SH-SY5Y (cell line): ENCODE results near the gene SLC22A5.

ENCODE experiments used
- GATA2 ChIP-seq: IDR thresholded peaks from 2 replicates; pipeline ENCODE4 v1.6.1; 2011; ENCODE audit warnings: mild to moderate bottlenecking, low read depth, low read length
- GATA3 ChIP-seq: IDR thresholded peaks from 2 replicates; pipeline ENCODE4 v1.6.1; 2011; ENCODE audit warnings: low read depth, mild to moderate bottlenecking, low read length, moderate library complexity

The SLC22A5 gene

DNA sequence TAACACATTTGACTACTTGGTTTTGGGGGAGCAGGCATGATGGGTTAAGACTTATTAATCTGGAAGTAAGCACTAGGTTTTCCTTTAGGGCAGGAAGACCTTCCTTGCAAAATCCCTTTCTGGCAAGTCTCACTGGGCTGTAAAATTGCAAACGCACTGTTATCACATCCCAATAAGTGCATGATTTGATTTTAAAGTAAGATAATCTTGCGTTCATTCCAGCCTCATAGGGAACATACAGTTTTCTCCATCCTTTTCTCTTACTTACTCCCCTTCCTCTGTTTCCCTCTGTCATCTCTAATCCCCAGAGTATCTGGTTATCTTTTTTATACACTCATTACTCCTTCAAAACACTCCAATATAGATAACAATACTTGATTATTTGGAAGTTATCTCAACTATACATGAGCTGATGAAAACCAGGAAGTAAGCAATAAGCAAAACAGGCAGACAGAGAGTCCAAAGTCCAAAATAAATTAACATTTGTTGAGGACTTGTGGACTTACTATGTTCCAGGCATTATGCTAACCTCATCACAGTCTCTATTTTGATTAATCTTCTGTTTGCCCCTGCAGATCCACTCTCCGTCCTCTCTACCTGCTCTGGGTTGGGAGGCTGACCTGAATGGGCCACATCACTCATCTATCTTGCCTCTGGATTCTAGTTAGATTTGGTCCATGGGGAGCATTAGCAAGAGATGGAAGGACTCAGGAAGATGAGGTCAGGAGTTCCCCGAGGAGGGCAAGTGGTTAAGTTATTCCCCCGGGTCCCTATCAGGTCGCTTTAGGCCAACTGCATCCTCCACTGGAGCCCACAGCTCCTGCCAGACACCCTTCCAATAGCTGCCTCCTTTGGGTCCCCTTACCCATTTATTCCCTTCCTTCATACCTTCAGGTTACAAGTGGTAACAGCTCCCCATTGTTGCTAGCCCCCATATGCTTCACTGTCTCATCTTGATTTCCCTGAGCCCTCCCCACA is 60.2 kb downstream of the SLC22A5 start:
- TF ChIP-seq GATA3 (no peak), GATA2 (no peak; the same call in 1 of the 2 replicates)

DNA sequence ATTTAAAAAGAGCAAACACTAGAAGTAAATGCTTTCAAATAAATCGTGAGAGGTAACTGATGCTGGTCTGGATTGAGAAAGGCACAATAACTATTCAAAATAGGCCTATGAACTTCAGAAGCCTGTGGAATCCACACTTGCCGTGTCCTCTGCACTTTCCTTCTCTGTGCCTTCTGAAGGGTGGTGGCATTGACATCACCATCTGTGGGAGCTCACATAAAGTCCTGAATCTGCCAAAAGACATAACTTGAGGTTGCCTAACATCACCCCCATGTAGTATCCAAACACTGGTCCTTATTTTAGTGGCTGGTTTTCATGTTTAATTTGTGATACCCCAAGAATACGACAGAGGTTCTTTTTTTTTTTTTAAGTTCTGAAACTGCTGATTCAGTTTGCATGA is 61.2 kb downstream of the SLC22A5 start:
- TF ChIP-seq GATA3 (no peak), GATA2 (no peak)

DNA sequence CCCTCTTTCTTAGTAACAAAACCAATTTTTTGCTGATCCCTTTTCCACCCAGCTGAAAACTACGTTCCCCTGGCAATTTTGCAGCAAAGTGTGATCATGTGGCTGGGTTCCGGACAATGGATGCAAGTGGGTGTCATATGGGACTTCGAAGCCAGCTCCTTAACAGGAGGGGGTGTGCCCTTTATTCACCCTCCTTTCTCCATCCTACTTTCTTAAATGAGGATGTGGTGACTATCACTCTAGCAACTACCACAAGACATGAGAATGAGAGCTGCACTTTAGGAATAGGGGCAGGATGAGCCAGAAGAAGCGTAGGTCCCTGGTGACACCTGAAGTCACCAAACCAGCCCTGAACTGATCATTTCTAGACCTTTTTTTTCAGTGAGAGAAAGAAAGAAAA is 62.1 kb downstream of the SLC22A5 start:
- no peak for TF ChIP-seq GATA2
- no peak for TF ChIP-seq GATA3

DNA sequence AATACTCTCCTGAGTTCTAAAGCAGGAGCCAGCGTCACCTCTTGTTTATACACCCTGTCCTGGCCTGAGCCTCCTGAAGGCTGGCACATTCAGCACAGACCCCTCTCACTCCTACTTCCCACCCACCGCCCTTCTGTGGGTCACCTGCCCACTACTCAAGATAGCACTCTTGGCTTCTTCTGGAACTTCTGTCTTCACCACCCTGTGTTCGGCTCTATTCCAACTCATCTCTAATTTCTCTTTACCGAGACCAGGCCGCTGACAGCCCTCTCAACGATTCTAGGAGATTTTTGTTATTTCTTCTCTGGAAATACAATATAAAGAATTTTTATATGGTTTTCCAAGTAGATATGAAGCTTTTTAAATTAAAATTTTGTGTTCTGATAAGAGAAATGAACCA is 63.6 kb downstream of the SLC22A5 start:
- TF ChIP-seq GATA3 (no peak), GATA2 (no peak)

DNA sequence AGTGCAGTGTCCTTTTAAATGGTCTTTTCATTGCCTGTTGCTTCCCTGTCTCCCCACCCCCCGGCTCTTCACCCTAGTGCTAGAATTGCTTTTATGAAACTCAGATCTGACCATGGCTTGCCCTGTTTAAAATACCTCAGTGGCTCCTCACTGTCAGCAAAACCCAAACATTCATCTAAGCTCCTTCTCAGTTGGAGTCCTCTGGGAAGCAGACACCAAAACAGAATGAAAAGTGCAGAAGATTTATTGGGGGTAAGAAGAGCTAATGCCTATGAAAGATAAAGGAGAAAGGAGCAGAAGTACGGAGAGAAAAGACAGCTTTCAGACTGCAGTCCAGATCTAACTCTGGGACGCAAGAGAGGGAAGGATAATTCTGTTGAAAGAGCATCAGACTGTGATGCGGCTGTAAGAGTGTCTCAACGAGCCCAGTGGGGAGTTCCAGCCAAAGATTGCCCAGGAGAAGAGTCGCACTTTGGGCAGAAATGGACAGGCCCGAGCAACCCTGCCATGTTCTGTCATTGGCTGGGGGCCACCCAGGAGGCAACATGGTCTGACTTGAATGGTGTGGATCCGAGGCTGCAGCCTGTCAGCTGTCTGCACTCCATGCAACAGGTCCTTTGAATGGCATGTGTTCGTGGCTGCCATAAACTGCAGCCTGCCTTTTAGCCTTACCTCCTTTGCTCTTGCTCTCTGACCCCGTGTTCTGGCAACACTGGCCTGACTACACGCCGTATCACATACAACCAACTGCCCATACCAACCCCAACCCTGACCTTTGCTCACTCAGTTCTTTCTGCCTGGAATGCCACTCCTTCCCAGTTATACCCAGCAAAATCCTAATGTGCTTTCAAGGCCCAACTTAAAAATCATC is 65.1 kb downstream of the SLC22A5 start:
- TF ChIP-seq GATA2 (no peak), GATA3 (no peak)

DNA sequence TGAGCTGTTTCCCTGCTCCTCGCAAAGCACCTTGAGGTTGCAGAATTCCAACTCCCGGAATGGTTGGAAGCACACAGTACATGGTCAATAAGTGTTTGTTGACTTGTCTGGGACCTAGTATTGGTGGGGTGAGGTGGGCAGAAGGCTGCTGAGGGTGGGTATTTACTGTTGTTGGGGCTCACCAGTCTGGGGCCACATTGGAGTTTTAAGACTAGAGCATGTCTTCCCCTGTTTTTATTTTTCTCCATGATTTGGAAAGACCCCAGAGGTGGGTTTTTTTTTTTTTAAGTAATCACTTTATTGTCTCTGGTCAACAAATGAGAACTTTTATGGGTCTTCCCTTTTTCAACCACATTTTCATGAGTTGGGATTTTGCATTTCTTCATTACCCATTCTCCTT is 65.9 kb downstream of the SLC22A5 start:
- TF ChIP-seq GATA2 (no peak), GATA3 (no peak)

DNA sequence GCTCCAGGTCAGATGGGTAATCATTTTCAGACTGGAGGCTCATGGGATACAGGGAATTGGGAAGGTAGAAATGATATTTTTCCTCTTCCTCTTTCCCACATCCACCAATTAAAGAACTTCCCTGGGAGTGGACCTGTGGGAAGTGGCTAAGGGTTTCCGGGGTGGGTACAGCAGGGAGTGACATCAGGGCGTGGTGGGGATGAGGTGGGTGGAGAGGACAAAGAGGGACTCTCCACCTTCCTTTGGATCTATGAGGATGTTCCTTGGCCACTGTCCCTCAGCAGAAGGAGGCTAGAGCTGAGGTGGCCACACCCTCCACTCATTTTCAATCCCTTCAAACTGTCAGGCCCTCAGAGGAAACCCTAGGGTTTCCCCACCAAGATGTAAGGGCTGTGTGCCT is 66.4 kb downstream of the SLC22A5 start:
- TF ChIP-seq GATA3 (no peak), GATA2 (no peak)

DNA sequence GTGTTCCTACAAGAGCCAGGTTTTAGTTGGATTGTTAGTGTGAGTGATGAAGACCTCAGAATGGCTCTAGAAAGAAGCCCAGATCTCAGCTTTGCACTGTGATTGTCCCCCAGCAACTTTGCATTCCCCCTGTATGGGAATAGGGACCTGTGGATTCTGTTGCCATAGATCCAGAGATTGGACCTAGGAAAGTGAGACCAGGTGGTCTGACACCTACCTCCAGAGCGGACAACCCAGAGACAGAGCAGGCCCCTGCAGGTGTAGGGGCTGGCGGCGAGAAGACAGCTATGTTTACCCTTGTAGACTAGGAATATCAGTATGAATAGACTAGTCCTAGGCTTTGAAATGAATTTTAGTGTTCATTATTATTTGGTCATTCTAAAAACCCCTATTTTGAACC is 67.4 kb downstream of the SLC22A5 start:
- TF ChIP-seq GATA2 (no peak), GATA3 (no peak)

DNA sequence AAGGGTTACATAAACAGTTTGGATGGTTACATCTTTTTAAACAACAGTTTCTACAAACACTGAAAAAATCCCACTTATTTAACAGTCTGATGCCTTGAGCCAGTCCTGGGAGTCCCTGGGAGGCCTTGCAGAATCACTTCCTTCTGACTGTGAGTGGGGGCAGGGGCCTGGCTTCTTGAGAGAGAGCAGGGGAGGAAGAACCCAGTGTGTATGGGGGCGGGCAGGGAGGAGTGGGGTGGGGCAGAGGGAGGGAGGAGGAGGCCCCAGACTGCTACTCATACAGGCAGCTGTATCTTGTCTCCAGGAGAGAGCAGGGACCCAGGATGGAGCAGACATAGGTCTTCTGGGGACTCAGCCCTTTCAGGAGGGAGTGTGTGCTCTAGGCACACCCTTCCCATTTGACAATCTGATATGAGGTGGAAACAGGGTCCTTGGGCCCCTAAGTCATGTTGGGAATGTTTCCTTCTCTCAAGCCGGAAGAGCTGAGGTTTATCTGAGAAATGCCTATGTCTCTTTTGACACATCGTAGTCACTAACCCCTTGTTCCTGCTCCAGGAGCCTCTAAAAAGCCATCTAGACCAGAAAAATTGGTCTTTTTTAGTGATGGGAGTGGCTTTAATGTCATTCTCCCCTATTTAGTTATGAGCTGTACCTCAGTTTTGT is 68.2 kb downstream of the SLC22A5 start:
- TF ChIP-seq GATA2 (no peak), GATA3 (no peak)

DNA sequence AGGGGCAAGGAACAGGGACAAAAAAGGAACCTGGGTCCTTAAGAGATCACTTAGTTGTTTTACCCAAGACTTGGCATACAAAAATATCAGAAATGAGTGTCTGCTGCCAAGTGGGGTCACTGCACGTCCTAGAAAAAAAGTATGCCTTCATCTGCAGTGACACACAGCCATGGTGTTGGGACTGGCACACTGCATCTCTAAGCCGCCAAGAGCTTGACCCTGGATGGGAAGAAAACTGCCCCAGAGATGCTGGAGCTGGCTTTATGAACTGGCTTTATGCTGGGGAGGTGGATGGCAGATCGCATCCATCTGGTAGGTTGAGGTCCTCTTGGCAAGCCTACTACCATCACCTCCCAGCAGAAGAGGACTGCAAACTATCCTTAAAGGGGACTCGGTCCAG is 69.4 kb downstream of the SLC22A5 start:
- TF ChIP-seq GATA3 (no peak), GATA2 (no peak)

DNA sequence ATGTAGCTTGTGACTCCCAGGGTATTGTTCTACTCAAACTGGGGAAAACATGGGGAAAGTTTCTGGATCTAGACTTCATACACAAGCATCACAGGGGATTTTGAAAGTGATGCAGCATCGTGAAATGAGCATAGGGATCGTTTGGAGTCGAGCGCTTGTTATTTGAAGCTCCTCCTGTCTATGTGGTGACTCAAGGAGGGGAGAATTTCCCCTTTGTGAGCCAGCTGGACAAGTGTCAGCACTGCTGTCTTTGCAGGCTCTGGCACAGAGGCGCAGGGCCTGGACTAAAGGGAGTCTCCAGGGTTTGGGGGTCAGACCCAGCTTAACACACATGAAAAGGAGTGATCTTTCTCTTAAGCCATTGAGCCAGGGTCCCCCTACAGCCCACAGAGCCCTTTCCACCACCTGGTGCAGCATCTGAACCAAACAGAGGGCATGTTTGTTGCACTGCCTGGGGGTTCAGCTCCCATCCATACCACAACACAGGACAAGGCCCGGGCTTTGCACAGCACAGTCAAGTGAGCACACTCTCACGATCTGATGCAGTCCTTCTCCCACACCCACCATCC is 70.1 kb downstream of the SLC22A5 start:
- TF ChIP-seq GATA2: no peak
- no peak for TF ChIP-seq GATA3

DNA sequence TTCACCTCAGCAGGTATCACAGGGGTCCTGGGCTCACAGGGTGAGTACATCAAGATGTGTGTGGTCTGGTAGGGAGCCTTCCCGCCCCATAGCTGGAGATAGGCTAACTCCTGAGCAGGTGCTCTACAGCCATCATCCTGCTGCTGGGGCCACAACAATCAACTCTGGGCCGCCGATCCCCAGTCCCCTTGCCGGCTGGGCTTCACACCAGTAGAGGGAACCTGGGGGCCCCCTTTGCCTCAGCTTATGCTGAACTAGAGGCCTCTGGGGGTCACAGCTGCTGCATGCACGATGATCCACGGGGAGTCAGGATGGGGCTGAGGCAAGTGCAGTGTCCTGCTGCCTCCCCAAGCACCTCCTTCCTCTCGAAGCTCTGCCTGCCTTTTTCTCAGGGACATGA is 74.6 kb downstream of the SLC22A5 start:
- TF ChIP-seq GATA3 (no peak), GATA2 (no peak)
